IMR-90 (cell line): ENCODE results near the gene ASTN2. TPM values are rescaled to one million over a fixed set of nuclear protein-coding genes. Genes with fewer than 3 reads are reported as not detected.

ENCODE experiments used
- ATAC-seq: fragments of 200-7000 bp; cut with Tn5 transposase; 2 replicates; pipeline ENCODE4 v1.9.1; 2020; ENCODE audit warnings: low read depth, mild to moderate bottlenecking, moderate library complexity
- BruUV-seq: library from RNA; stranded (reverse); fragments of 400-500 nt; replicated peaks from 2 replicates; lab custom pipeline; 2021; lab: Mats Ljungman, UMichigan
- CTCF ChIA-PET: fragments of 300-600 bp; formaldehyde crosslinking; extraction: SDS; loops from one replicate; lab custom pipeline; 2021; ENCODE audit warnings: antibody characterized with exemption; lab: Yijun Ruan, JAX
- POLR2A ChIA-PET: fragments of 300-600 bp; sonication (Branson Sonifier 250); formaldehyde crosslinking; loops from one replicate; lab custom pipeline; 2022; ENCODE audit warnings: antibody characterized with exemption; ENCODE audit not compliant: unreplicated experiment; lab: Charles Lee
- DNase-seq: peaks from one replicate; pipeline ENCODE4 v3.0.0; 2013
- H2AFZ ChIP-seq: replicated peaks from 2 replicates; pipeline ENCODE3; 2013; ENCODE audit warnings: low read length, mild to moderate bottlenecking; ENCODE audit not compliant: poor library complexity
- H2AK5ac ChIP-seq: 2 replicates; pipeline ENCODE4 v1.6.1; 2013; ENCODE audit warnings: low read depth, low read length, inconsistent platforms
- H2AK9ac ChIP-seq: replicated peaks from 2 replicates; pipeline ENCODE3; 2013; ENCODE audit warnings: mild to moderate bottlenecking, low read depth, low read length, moderate library complexity; ENCODE audit not compliant: poor library complexity
- H2BK120ac ChIP-seq: 2 replicates; pipeline ENCODE4 v1.6.1; 2013; ENCODE audit warnings: low read depth, low read length, inconsistent platforms
- H2BK15ac ChIP-seq: 3 replicates; pipeline ENCODE4 v1.6.1; 2013; ENCODE audit warnings: low read depth, low read length, inconsistent platforms
- H2BK20ac ChIP-seq: 2 replicates; pipeline ENCODE4 v1.6.1; 2013; ENCODE audit warnings: low read depth, mild to moderate bottlenecking, inconsistent platforms, low read length, moderate library complexity
- H2BK5ac ChIP-seq: 2 replicates; pipeline ENCODE4 v1.6.1; 2013; ENCODE audit warnings: mild to moderate bottlenecking, low read depth, low read length, inconsistent platforms; ENCODE audit not compliant: poor library complexity, severe bottlenecking
- H3K14ac ChIP-seq: replicated peaks from 2 replicates; pipeline ENCODE4 v1.6.1; 2013; ENCODE audit warnings: low read depth, low read length, inconsistent platforms
- H3K18ac ChIP-seq: 2 replicates; pipeline ENCODE4 v1.6.1; 2013; ENCODE audit warnings: low read depth, low read length, control low read depth
- H3K23ac ChIP-seq: 2 replicates; pipeline ENCODE4 v1.6.1; 2013; ENCODE audit warnings: low read depth, low read length, inconsistent platforms
- H3K27ac ChIP-seq: 2 replicates; pipeline ENCODE4 v1.5.1; 2013; ENCODE audit warnings: mild to moderate bottlenecking, control low read depth, low read length; ENCODE audit not compliant: insufficient read depth
- H3K27me3 ChIP-seq: 2 replicates; pipeline ENCODE4 v1.6.1; 2013; ENCODE audit warnings: low read length; ENCODE audit not compliant: control insufficient read depth, insufficient read depth
- H3K36me3 ChIP-seq: 2 replicates; pipeline ENCODE4 v1.6.1; 2013; ENCODE audit warnings: low read length, mixed read lengths; ENCODE audit not compliant: control insufficient read depth, insufficient read depth
- H3K4ac ChIP-seq: 2 replicates; pipeline ENCODE4 v1.6.1; 2013; ENCODE audit warnings: low read depth, low read length, inconsistent platforms
- H3K4me1 ChIP-seq: 2 replicates; pipeline ENCODE4 v1.6.1; 2013; ENCODE audit warnings: low read length, mixed read lengths; ENCODE audit not compliant: control insufficient read depth, insufficient read depth
- H3K4me2 ChIP-seq: 2 replicates; pipeline ENCODE4 v1.6.1; 2013; ENCODE audit warnings: low read depth, mild to moderate bottlenecking, control low read depth, low read length, moderate library complexity
- H3K4me3 ChIP-seq: 2 replicates; pipeline ENCODE4 v1.5.1; 2013; ENCODE audit warnings: low read depth, mild to moderate bottlenecking, control low read depth, low read length, moderate library complexity; ENCODE audit not compliant: insufficient read depth
- H3K56ac ChIP-seq: 2 replicates; pipeline ENCODE4 v1.6.1; 2013; ENCODE audit warnings: low read length, inconsistent platforms; ENCODE audit not compliant: insufficient read depth; ENCODE audit errors: extremely low read depth
- H3K79me1 ChIP-seq, 2 experiments: 2 replicates each; pipeline ENCODE4 v1.6.1; 2013; ENCODE audit warnings: low read length in 2 of 2, inconsistent platforms in 1 of 2, low read depth in 1 of 2
- H3K9ac ChIP-seq: 2 replicates; pipeline ENCODE4 v1.6.1; 2013; ENCODE audit warnings: low read depth, low read length, control low read depth
- H3K9me1 ChIP-seq: 2 replicates; pipeline ENCODE4 v1.6.1; 2013; ENCODE audit warnings: low read length, inconsistent platforms; ENCODE audit not compliant: insufficient read depth
- H3K9me3 ChIP-seq: 2 replicates; pipeline ENCODE4 v1.6.1; 2013; ENCODE audit warnings: low read length; ENCODE audit not compliant: control insufficient read depth, insufficient read depth
- H4K20me1 ChIP-seq: 2 replicates; pipeline ENCODE4 v1.6.1; 2013; ENCODE audit warnings: low read length, inconsistent platforms; ENCODE audit not compliant: insufficient read depth
- H4K5ac ChIP-seq: 2 replicates; pipeline ENCODE4 v1.6.1; 2013; ENCODE audit warnings: mild to moderate bottlenecking, low read depth, low read length, control low read depth
- H4K8ac ChIP-seq, 2 experiments: 2 replicates each; pipeline ENCODE4 v1.6.1; 2013; ENCODE audit warnings: low read depth in 2 of 2, low read length in 2 of 2, control low read depth in 1 of 2, inconsistent platforms in 1 of 2
- H4K91ac ChIP-seq: 2 replicates; pipeline ENCODE4 v1.6.1; 2013; ENCODE audit warnings: low read depth, low read length, inconsistent platforms; ENCODE audit not compliant: insufficient read depth
- CEBPB ChIP-seq: IDR thresholded peaks from 2 replicates; pipeline ENCODE4 v1.6.1; 2012; ENCODE audit warnings: low read depth, low read length, improper control_type of control experiment
- NFE2L2 ChIP-seq: fragments of 150-350 bp; IDR thresholded peaks from 2 replicates; pipeline ENCODE4 v1.6.1; 2016; ENCODE audit warnings: low read depth, mild to moderate bottlenecking, low read length
- WGBS, 2 experiments: methylation state at CpG; one replicate each; pipeline versions ENCODE4 v1.1.5 to v1.1.7; 2013; ENCODE audit warnings: missing lambda C conversion rate in 2 of 2; ENCODE audit not compliant: insufficient read length in 1 of 2; ENCODE audit errors: extremely low coverage in 2 of 2; 5-methylcytosine and 5-hydroxymethylcytosine counted together
- dilution Hi-C: fragments of 300-500 bp; cut with HindIII; formaldehyde crosslinking; loops from one replicate; pipeline ENCODE4 v1.14.3; 2018; ENCODE audit warnings: low sequenced_read_pairs; ENCODE audit not compliant: unreplicated experiment
- in situ Hi-C: fragments of 300-500 bp; cut with MboI; formaldehyde crosslinking; loops from 3 replicates; pipeline ENCODE4 v1.14.3; 2019; ENCODE audit warnings: low sequenced_read_pairs, inconsistent platforms, mixed read lengths
- intact Hi-C: fragments of 100-400 bp; cut with micrococcal nuclease; formaldehyde crosslinking; loops from 2 replicates; pipeline ENCODE4 v1.10.0; 2022
- polyA plus RNA-seq, 3 experiments: library from polyadenylated mRNA; depleted of rRNA; stranded (reverse); fragments of >200 nt; gene quantifications; 2 replicates each; pipeline ENCODE4 v1.2.3, GENCODE V29; 2012; ENCODE audit warnings: low replicate concordance in 1 of 3
- total RNA-seq: library from RNA; depleted of rRNA; stranded (reverse); fragments of >200 nt; gene quantifications from 2 replicates; pipeline ENCODE4 v1.2.3, GENCODE V29; 2012

The ASTN2 gene
- total and polyA plus RNA-seq, 2 of the 4 experiments (the other 2 are of a cell fraction), result 3.8 to 6.8 TPM

- DNase-seq (peak; percentile 44), ATAC-seq (peak; percentile 27; the same call in 1 of the 2 replicates)
- Histone ChIP-seq H4K8ac (no peak overlapping the region), H3K27me3 (no peaks in the 10 kb centered on the region), H2AFZ (no peak overlapping the region), H3K27ac (no peak overlapping the region), H2BK15ac (no peak overlapping the region), H3K9me3 (no peaks in the 10 kb centered on the region), H2AK5ac (no peak overlapping the region), H2AK9ac (no peak overlapping the region), H3K4me1 (no peaks in the 10 kb centered on the region), H3K9ac (no peak overlapping the region), H2BK20ac (no peak overlapping the region), H3K56ac (no peak overlapping the region), H3K36me3 (no peaks in the 10 kb centered on the region), H3K23ac (no peak overlapping the region), H3K4me3 (no peak overlapping the region), H3K9me1 (no peaks in the 10 kb centered on the region), H3K4me2 (no peak overlapping the region), H3K79me1 (no peaks in the 10 kb centered on the region), H4K91ac (no peak overlapping the region), H4K20me1 (no peaks in the 10 kb centered on the region), H3K4ac (no peak overlapping the region), H2BK5ac (no peak overlapping the region), H2BK120ac (no peak overlapping the region), H3K14ac (no peak overlapping the region), H3K18ac (no peak overlapping the region), H4K5ac (no peak overlapping the region)
- ChIA-PET CTCF (no interaction called here), POLR2A (no interaction called here)
- no TSS peak for BruUV-seq
- in situ Hi-C loops, result no loop called here
- intact Hi-C loops, result no loop called here
- no CpG with 5 or more reads among the region's 6 CpGs for WGBS, 2 experiments
- dilution Hi-C loops, result no loop called here
- no peak for TF ChIP-seq NFE2L2
- 0 out of 2 replicates have a peak, but pooled peaks have one; percentile 6 for TF ChIP-seq CEBPB
Measured at GRCh38 chr9:116632990-116633838, 781.6 kb downstream of the ASTN2 start.
